PFSK-1 (cell line): ENCODE measurements around the gene SPTBN4.

ENCODE experiments used
- POLR2AphosphoS5 ChIP-seq: IDR thresholded peaks from 2 replicates; pipeline ENCODE4 v1.6.1; 2012; ENCODE audit warnings: low read depth, mild to moderate bottlenecking, control low read depth, low read length, moderate library complexity
- REST ChIP-seq, 2 experiments: IDR thresholded peaks; 2 replicates each; pipeline versions ENCODE4 v1.6.1 to v1.8.0; 2011 to 2012; ENCODE audit warnings: low read depth in 2 of 2, low read length in 2 of 2, control low read depth in 1 of 2, inconsistent platforms in 1 of 2, mild to moderate bottlenecking in 1 of 2, moderate library complexity in 1 of 2; ENCODE audit not compliant: insufficient read depth in 1 of 2

- TF ChIP-seq REST (IDR thresholded peaks at IDR 0.05; ENCODE audit: insufficient read depth in 1 of 2, low read depth in 2 of 2, low read length in 2 of 2) (no peak), POLR2AphosphoS5 (no peak)
Measured at GRCh38 chr19:40561947-40562346, 95.1 kb downstream of the SPTBN4 start.
